Astrocyte of the spinal cord (primary cell): ENCODE data around the gene S100A12.

Experiments
- DNase-seq: peaks from one replicate; pipeline ENCODE4 v3.0.0; 2011; ENCODE audit warnings: low read depth, low spot score
- H3K4me3 ChIP-seq: 2 replicates; pipeline ENCODE4 v1.5.1; 2011; ENCODE audit warnings: low read depth, mild to moderate bottlenecking, low read length, moderate library complexity
- CTCF ChIP-seq: IDR thresholded peaks from 2 replicates; pipeline ENCODE4 v1.5.1; 2012; ENCODE audit warnings: low read depth, mild to moderate bottlenecking, low read length, inconsistent platforms
- in situ Hi-C: cut with HindIII; loops from 2 replicates; pipeline ENCODE4 v1.10.0; 2017; ENCODE audit warnings: low sequenced_read_pairs

Gene S100A12

GRCh38 chr1:153366261-153366660 lies 9.2 kb downstream of the S100A12 start:
- in situ Hi-C loops = no loop called here
- no peak for TF ChIP-seq CTCF
- no peak overlapping the region for H3K4me3 ChIP-seq
- DNase-seq = no peak

GRCh38 chr1:153365696-153366095 lies 9.7 kb downstream of the S100A12 start:
- TF ChIP-seq CTCF = no peak
- no peak for DNase-seq
- no peak overlapping the region for H3K4me3 ChIP-seq
- in situ Hi-C loops = no loop called here

- in situ Hi-C loops = no loop called here
- no peak for TF ChIP-seq CTCF
- no peak for DNase-seq
- no peak overlapping the region for H3K4me3 ChIP-seq
Observed at GRCh38 chr1:153364766-153365666, 10.4 kb downstream of the S100A12 start.

GRCh38 chr1:153364156-153364555 lies 11.3 kb downstream of the S100A12 start:
- no peak overlapping the region for H3K4me3 ChIP-seq
- in situ Hi-C loops = no loop called here
- DNase-seq = no peak

GRCh38 chr1:153363641-153364040 lies 11.8 kb downstream of the S100A12 start:
- no peak for TF ChIP-seq CTCF
- no peak overlapping the region for H3K4me3 ChIP-seq
- in situ Hi-C loops = no loop called here
- DNase-seq = no peak

More at GRCh38 chr1:153364156-153364555, 11.3 kb downstream of the S100A12 start:
- TF ChIP-seq CTCF = no peak

- in situ Hi-C loops = no loop called here
Observed at GRCh38 chr1:153362187-153362775, 13.1 kb downstream of the S100A12 start.

More at GRCh38 chr1:153362187-153362775, 13.1 kb downstream of the S100A12 start:
- DNase-seq = no peak
- H3K4me3 ChIP-seq = no peak overlapping the region
- TF ChIP-seq CTCF = no peak
